Endothelial cell (in vitro differentiated cells): ENCODE data around the gene LRG1. TPM values are rescaled to one million over a fixed set of nuclear protein-coding genes. Genes with fewer than 3 reads are reported as not detected.

ENCODE experiments used
- DNase-seq: peaks from one replicate; pipeline ENCODE4 v3.0.0; 2021; ENCODE audit warnings: low spot score
- H3K27ac Mint-ChIP-seq: one replicate; pipeline ENCODE4 v1.8.0; 2021; ENCODE audit warnings: mixed read lengths, inconsistent platforms; ENCODE audit not compliant: unreplicated experiment
- H3K27me3 Mint-ChIP-seq: one replicate; pipeline ENCODE4 v1.8.0; 2021; ENCODE audit warnings: mild to moderate bottlenecking, moderate library complexity, mixed read lengths, inconsistent platforms; ENCODE audit not compliant: unreplicated experiment
- H3K36me3 Mint-ChIP-seq: one replicate; pipeline ENCODE4 v1.8.0; 2021; ENCODE audit warnings: mild to moderate bottlenecking, low read depth, mixed read lengths, inconsistent platforms; ENCODE audit not compliant: unreplicated experiment
- H3K4me1 Mint-ChIP-seq: one replicate; pipeline ENCODE4 v1.8.0; 2021; ENCODE audit warnings: mild to moderate bottlenecking, mixed read lengths, inconsistent platforms; ENCODE audit not compliant: unreplicated experiment
- H3K4me3 Mint-ChIP-seq: one replicate; pipeline ENCODE4 v1.8.0; 2021; ENCODE audit warnings: mild to moderate bottlenecking, mixed read lengths, inconsistent platforms; ENCODE audit not compliant: unreplicated experiment
- H3K9me3 Mint-ChIP-seq: one replicate; pipeline ENCODE4 v1.8.0; 2021; ENCODE audit warnings: mixed read lengths, inconsistent platforms; ENCODE audit not compliant: unreplicated experiment
- CTCF ChIP-seq: fragments of 200-600 bp; sonication (generic); IDR thresholded peaks from one replicate; pipeline ENCODE4 v1.5.0; 2021; ENCODE audit warnings: antibody characterized with exemption; ENCODE audit not compliant: unreplicated experiment
- total RNA-seq: library from RNA; stranded (reverse); fragmentation: NEBNext Ultra II Directional; extraction: Animal tissue kit (Norgen Biotek cat#: 25700); gene quantifications from one replicate; pipeline ENCODE4 v1.2.1, GENCODE V29; 2021; ENCODE audit not compliant: unreplicated experiment

LRG1 gene
- total RNA-seq, 1 donor from 2014 or later: 2.2 TPM

GRCh38 chr19:4504891-4505569 is 34.8 kb downstream of the LRG1 start:
- H3K4me1 Mint-ChIP-seq: peaks cover 4% of the 10 kb centered on the region
- DNase-seq: no peak
- no peak for TF ChIP-seq CTCF
- peaks cover 22% of the 10 kb centered on the region for H3K36me3 Mint-ChIP-seq
- H3K9me3 Mint-ChIP-seq: no peaks in the 10 kb centered on the region
- H3K27ac Mint-ChIP-seq: peak overlapping the region; percentile 9
- peaks cover 27% of the 10 kb centered on the region for H3K27me3 Mint-ChIP-seq
- peak overlapping the region; percentile 21 for H3K4me3 Mint-ChIP-seq

GRCh38 chr19:4504297-4504701 is 35.5 kb downstream of the LRG1 start:
- peaks cover 26% of the 10 kb centered on the region for H3K27me3 Mint-ChIP-seq
- H3K4me1 Mint-ChIP-seq: peaks cover 4% of the 10 kb centered on the region
- DNase-seq: no peak
- H3K4me3 Mint-ChIP-seq: no peak overlapping the region
- H3K9me3 Mint-ChIP-seq: no peaks in the 10 kb centered on the region
- H3K36me3 Mint-ChIP-seq: peaks cover 26% of the 10 kb centered on the region
- H3K27ac Mint-ChIP-seq: no peak overlapping the region
- TF ChIP-seq CTCF: no peak

- Mint-ChIP-seq H3K27ac (no peak overlapping the region), H3K4me3 (no peak overlapping the region), H3K9me3 (no peaks in the 10 kb centered on the region), H3K27me3 (peaks cover 26% of the 10 kb centered on the region), H3K4me1 (peaks cover 4% of the 10 kb centered on the region), H3K36me3 (peaks cover 26% of the 10 kb centered on the region)
- no peak for TF ChIP-seq CTCF
- no peak for DNase-seq
Measured at GRCh38 chr19:4503825-4504170, 36.0 kb downstream of the LRG1 start.

GRCh38 chr19:4503132-4503824 is 36.6 kb downstream of the LRG1 start:
- no peak for TF ChIP-seq CTCF
- Mint-ChIP-seq H3K4me3 (no peak overlapping the region), H3K9me3 (no peaks in the 10 kb centered on the region), H3K36me3 (peaks cover 26% of the 10 kb centered on the region), H3K4me1 (peaks cover 4% of the 10 kb centered on the region), H3K27ac (no peak overlapping the region), H3K27me3 (peaks cover 24% of the 10 kb centered on the region)
- DNase-seq: no peak
